CD4-positive, CD25-positive, alpha-beta regulatory T cell (primary cell): Measurements from ENCODE around the gene KCTD4. TPM values are rescaled to one million over a fixed set of nuclear protein-coding genes. Genes with fewer than 3 reads are reported as not detected.

Source experiments
- ATAC-seq, 2 donors: fragments of 150-1000 bp; cut with Tn5 transposase; one replicate each; pipeline ENCODE4 v1.10.0; 2021; ENCODE audit warnings: low read depth in 2 of 2, moderate number of reproducible peaks in 2 of 2, moderate library complexity in 1 of 2
- DNase-seq, 3 donors: peaks; one replicate each; pipeline versions ENCODE4 v3.0.0 to v3.0.0-alpha.2; 2012 to 2022; ENCODE audit warnings: mixed read lengths in 1 of 3
- H3K27ac ChIP-seq: one replicate; pipeline ENCODE4 v1.7.0; 2013; ENCODE audit warnings: mild to moderate bottlenecking, low read length; ENCODE audit not compliant: insufficient read depth, poor library complexity, severe bottlenecking
- H3K27me3 ChIP-seq: one replicate; pipeline ENCODE4 v1.7.0; 2013; ENCODE audit warnings: low read length; ENCODE audit not compliant: control insufficient read depth, insufficient read depth
- H3K36me3 ChIP-seq: one replicate; pipeline ENCODE4 v1.7.0; 2013; ENCODE audit warnings: mild to moderate bottlenecking, low read length, moderate library complexity; ENCODE audit not compliant: control insufficient read depth, insufficient read depth
- H3K4me1 ChIP-seq: 2 replicates; pipeline ENCODE4 v1.7.0; 2013; ENCODE audit warnings: mild to moderate bottlenecking, low read length; ENCODE audit not compliant: insufficient read depth, control insufficient read depth, poor library complexity, severe bottlenecking
- H3K4me3 ChIP-seq: one replicate; pipeline ENCODE4 v1.7.0; 2013; ENCODE audit warnings: low read depth, mild to moderate bottlenecking, low read length, moderate library complexity
- H3K9me3 ChIP-seq, 2 experiments: 1 replicate in 1 of 2; 2 replicates in 1 of 2; pipeline ENCODE4 v1.7.0; 2013; ENCODE audit warnings: low read length in 2 of 2, mild to moderate bottlenecking in 1 of 2, moderate library complexity in 1 of 2; ENCODE audit not compliant: control insufficient read depth in 2 of 2
- H3K27ac Mint-ChIP-seq, 3 donors: one replicate each; pipeline ENCODE4 v1.8.0; 2020 to 2022; ENCODE audit warnings: mild to moderate bottlenecking in 3 of 3, mixed read lengths in 3 of 3, moderate library complexity in 2 of 3
- H3K27me3 Mint-ChIP-seq: one replicate; pipeline ENCODE4 v1.8.0; 2022; ENCODE audit warnings: mild to moderate bottlenecking, mixed read lengths
- H3K36me3 Mint-ChIP-seq: one replicate; pipeline ENCODE4 v1.8.0; 2020; ENCODE audit warnings: mixed read lengths
- H3K4me1 Mint-ChIP-seq, 4 donors: one replicate each; pipeline ENCODE4 v1.8.0; 2020 to 2022; ENCODE audit warnings: mixed read lengths in 4 of 4, mild to moderate bottlenecking in 1 of 4
- H3K4me3 Mint-ChIP-seq, 4 donors: one replicate each; pipeline ENCODE4 v1.8.0; 2020 to 2022; ENCODE audit warnings: mild to moderate bottlenecking in 4 of 4, mixed read lengths in 4 of 4, moderate library complexity in 3 of 4
- H3K9me3 Mint-ChIP-seq, 7 donors: one replicate each; pipeline ENCODE4 v1.8.0; 2020 to 2022; ENCODE audit warnings: mixed read lengths in 7 of 7, mild to moderate bottlenecking in 3 of 7, moderate library complexity in 2 of 7
- polyA plus RNA-seq, 4 donors: library from polyadenylated mRNA; unstranded; fragments of 300-500 nt; fragmentation: Illumina TruSeq; gene quantifications; one replicate each; pipeline ENCODE4 v1.2.3, GENCODE V29; 2021
- total RNA-seq: library from RNA; stranded (reverse); gene quantifications from one replicate; pipeline ENCODE4 v1.2.3, GENCODE V29; 2022

Gene KCTD4
- total and polyA plus RNA-seq, 5 donors from 2014 or later, result 0.20 TPM; not detected in 4

- H3K36me3 ChIP-seq, result no peaks in the 10 kb centered on the region
- Mint-ChIP-seq H3K27me3 (no peaks in the 10 kb centered on the region), H3K36me3 (peaks cover 32% of the 10 kb centered on the region), H3K4me3 (no peak overlapping the region), H3K4me1 (peaks cover 5 to 17% (median 13%) of the 10 kb centered on the region in 4 donors), H3K9me3 (no peaks in the 10 kb centered on the region), H3K27ac (peak overlapping the region in 1 of 3 donors; percentile 64)
- H3K27me3 ChIP-seq, result no peaks in the 10 kb centered on the region
- ATAC-seq (no peak), DNase-seq (no peak)
- no peak overlapping the region for H3K4me3 ChIP-seq
- no peaks in the 10 kb centered on the region for H3K4me1 ChIP-seq
- H3K27ac ChIP-seq, result no peak overlapping the region
- no peaks in the 10 kb centered on the region for H3K9me3 ChIP-seq
Observed at GRCh38 chr13:45168555-45168930, 32.3 kb downstream of the KCTD4 start.

DNA sequence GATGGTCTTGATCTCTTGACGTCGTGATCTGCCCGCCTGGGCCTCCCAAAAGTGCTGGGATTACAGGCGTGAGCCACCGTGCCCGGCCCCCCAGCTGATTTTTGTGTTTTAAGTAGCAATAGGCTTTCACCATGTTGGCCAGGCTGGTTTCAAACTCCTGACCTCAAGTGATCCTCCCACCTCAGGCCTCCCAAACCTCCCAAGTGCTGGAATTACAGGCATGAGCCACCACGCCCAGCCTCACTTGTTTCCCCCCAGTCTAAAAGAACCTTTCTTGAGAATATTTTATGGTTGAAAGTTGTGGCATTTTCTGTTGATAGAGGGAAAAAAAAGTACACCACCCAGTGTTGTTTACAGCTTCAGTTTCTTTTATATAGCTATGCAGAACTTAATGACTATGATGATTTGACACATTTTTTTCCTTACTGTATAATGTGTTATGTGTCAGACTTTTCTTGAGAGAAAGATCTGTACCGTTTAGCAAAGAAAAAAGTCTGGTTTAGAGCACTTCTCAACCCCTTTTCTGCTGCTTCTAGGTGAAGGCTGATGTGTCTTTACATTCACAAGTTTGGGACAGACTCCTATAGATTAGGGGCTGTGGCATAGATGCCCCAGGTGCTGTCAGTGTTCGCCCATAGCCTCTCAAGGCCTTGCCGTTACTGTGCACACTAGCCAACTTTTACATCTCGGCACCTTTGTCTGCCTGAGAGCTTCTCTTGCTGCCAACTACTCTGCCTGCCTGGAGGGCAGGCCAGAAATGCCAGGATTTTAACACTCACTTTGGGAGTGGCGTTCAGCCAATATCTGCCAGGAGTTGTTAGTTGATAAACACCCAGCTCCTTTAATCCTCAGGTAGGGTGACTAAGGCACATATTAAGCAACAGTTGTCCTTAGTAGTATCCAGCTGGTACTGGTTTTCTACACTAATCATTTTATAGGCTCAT is 33.0 kb downstream of the KCTD4 start:
- peak overlapping the region in 2 of 3 donors; percentile 56 to 64 for H3K27ac Mint-ChIP-seq

GRCh38 chr13:45166858-45167257 is 34.0 kb downstream of the KCTD4 start:
- H3K4me1 ChIP-seq, result peaks cover 3% of the 10 kb centered on the region
- no peak overlapping the region for H3K4me3 Mint-ChIP-seq
- H3K9me3 ChIP-seq, result no peaks in the 10 kb centered on the region
- peaks cover 30% of the 10 kb centered on the region for H3K36me3 Mint-ChIP-seq
- no peaks in the 10 kb centered on the region for H3K36me3 ChIP-seq
- H3K4me1 Mint-ChIP-seq, result peaks cover 6 to 25% (median 9%) of the 10 kb centered on the region in 4 donors
- no peak overlapping the region for H3K27ac Mint-ChIP-seq
- no peaks in the 10 kb centered on the region for H3K9me3 Mint-ChIP-seq
- H3K4me3 ChIP-seq, result no peak overlapping the region
- H3K27me3 Mint-ChIP-seq, result no peaks in the 10 kb centered on the region
- no peak for ATAC-seq
- H3K27me3 ChIP-seq, result no peaks in the 10 kb centered on the region
- H3K27ac ChIP-seq, result no peak overlapping the region
- no peak for DNase-seq

More for the DNA sequence above, 33.0 kb downstream of the KCTD4 start:
- ATAC-seq, result no peak
- Histone ChIP-seq H3K9me3 (no peaks in the 10 kb centered on the region), H3K4me1 (no peaks in the 10 kb centered on the region), H3K27ac (no peak overlapping the region), H3K4me3 (no peak overlapping the region), H3K36me3 (no peaks in the 10 kb centered on the region), H3K27me3 (no peaks in the 10 kb centered on the region)
- peaks cover 31% of the 10 kb centered on the region for H3K36me3 Mint-ChIP-seq
- no peak for DNase-seq
- peaks cover 5 to 16% (median 13%) of the 10 kb centered on the region in 4 donors for H3K4me1 Mint-ChIP-seq
- no peak overlapping the region for H3K4me3 Mint-ChIP-seq
- no peaks in the 10 kb centered on the region for H3K27me3 Mint-ChIP-seq
- H3K9me3 Mint-ChIP-seq, result no peaks in the 10 kb centered on the region

- Mint-ChIP-seq H3K4me3 (no peak overlapping the region), H3K9me3 (peaks cover 0 to 2% (median 0%) of the 10 kb centered on the region in 7 donors), H3K27ac (no peak overlapping the region), H3K27me3 (no peaks in the 10 kb centered on the region), H3K4me1 (peaks cover 7 to 19% (median 14%) of the 10 kb centered on the region in 4 donors), H3K36me3 (peaks cover 39% of the 10 kb centered on the region)
- H3K4me1 ChIP-seq, result peaks cover 3% of the 10 kb centered on the region
- no peak overlapping the region for H3K4me3 ChIP-seq
- DNase-seq (peak in 1 of 3 donors; percentile 5), ATAC-seq (no peak)
- H3K27me3 ChIP-seq, result no peaks in the 10 kb centered on the region
- peaks cover 13% of the 10 kb centered on the region for H3K36me3 ChIP-seq
- no peak overlapping the region for H3K27ac ChIP-seq
- no peaks in the 10 kb centered on the region for H3K9me3 ChIP-seq
Observed at GRCh38 chr13:45162821-45163220, 38.0 kb downstream of the KCTD4 start.

- peak overlapping the region in 1 of 3 donors; percentile 78 for H3K27ac Mint-ChIP-seq
- H3K27me3 ChIP-seq, result no peaks in the 10 kb centered on the region
- ATAC-seq (no peak), DNase-seq (no peak)
- no peaks in the 10 kb centered on the region for H3K27me3 Mint-ChIP-seq
- H3K36me3 Mint-ChIP-seq, result peaks cover 42% of the 10 kb centered on the region
- H3K4me1 ChIP-seq, result peaks cover 3% of the 10 kb centered on the region
- H3K4me3 Mint-ChIP-seq, result no peak overlapping the region
- H3K4me1 Mint-ChIP-seq, result peaks cover 7 to 19% (median 12%) of the 10 kb centered on the region in 4 donors
- no peak overlapping the region for H3K4me3 ChIP-seq
- no peak overlapping the region for H3K27ac ChIP-seq
- peaks cover 0 to 2% (median 0%) of the 10 kb centered on the region in 7 donors for H3K9me3 Mint-ChIP-seq
- H3K36me3 ChIP-seq, result peaks cover 18% of the 10 kb centered on the region
- H3K9me3 ChIP-seq, result no peaks in the 10 kb centered on the region
Observed at GRCh38 chr13:45162194-45162593, 38.7 kb downstream of the KCTD4 start.

DNA sequence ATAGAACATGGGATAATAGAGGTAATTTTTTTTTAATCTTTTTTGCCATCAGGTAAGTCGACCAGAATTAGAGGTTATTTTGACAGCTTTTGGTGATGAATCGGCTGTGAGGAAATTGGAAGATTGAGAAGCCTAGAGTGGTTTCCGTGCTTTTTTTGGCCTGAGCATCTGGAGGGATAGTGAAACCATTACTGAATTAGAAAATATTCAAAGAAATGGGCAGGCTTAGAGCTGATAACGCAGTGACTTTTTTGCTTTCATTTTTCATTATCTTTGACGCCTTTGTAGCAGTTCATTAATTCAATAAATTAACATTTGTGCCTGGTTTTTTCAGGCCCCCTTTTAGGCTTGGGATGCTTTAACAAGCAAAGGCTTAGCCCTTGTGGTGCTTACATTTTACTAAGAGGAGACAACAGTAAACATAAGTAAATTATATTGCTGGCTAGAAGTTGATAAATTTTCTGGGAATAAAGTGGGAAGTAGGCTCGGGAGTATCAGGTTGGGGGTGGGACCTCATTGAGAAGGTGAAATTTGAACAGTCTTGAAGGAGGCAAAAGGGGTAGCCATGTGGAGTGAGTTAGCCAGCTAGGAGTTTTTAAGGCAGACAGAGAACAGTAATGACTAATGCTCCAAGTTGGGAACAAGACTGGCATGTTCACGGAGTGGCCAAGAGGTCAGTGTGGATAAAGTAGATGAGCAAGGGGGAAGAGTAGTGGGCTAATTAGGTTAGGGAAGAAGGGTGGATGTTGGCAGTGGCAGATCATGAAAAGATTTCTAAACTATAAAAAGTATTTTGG is 44.1 kb downstream of the KCTD4 start:
- H3K9me3 ChIP-seq, result no peaks in the 10 kb centered on the region
- Mint-ChIP-seq H3K4me1 (peaks cover 0 to 18% (median 2%) of the 10 kb centered on the region in 4 donors), H3K36me3 (peaks cover 55% of the 10 kb centered on the region), H3K27ac (peak overlapping the region in 2 of 3 donors; percentile 18 to 23), H3K27me3 (no peaks in the 10 kb centered on the region), H3K9me3 (peaks cover 0 to 4% (median 0%) of the 10 kb centered on the region in 7 donors), H3K4me3 (no peak overlapping the region)
- ATAC-seq (no peak), DNase-seq (no peak)
- no peaks in the 10 kb centered on the region for H3K27me3 ChIP-seq
- no peak overlapping the region for H3K27ac ChIP-seq
- no peaks in the 10 kb centered on the region for H3K4me1 ChIP-seq
- H3K36me3 ChIP-seq, result peaks cover 30% of the 10 kb centered on the region
- no peak overlapping the region for H3K4me3 ChIP-seq

GRCh38 chr13:45149964-45150363 is 50.9 kb downstream of the KCTD4 start:
- no peaks in the 10 kb centered on the region for H3K27me3 ChIP-seq
- H3K4me1 ChIP-seq, result no peaks in the 10 kb centered on the region
- Mint-ChIP-seq H3K9me3 (no peaks in the 10 kb centered on the region), H3K4me1 (peaks cover 12 to 23% (median 17%) of the 10 kb centered on the region in 4 donors), H3K4me3 (no peak overlapping the region), H3K36me3 (peaks cover 28% of the 10 kb centered on the region), H3K27me3 (no peaks in the 10 kb centered on the region), H3K27ac (peak overlapping the region in 1 of 3 donors; percentile 52)
- ATAC-seq (no peak), DNase-seq (no peak)
- no peak overlapping the region for H3K4me3 ChIP-seq
- peaks cover 11% of the 10 kb centered on the region for H3K36me3 ChIP-seq
- no peaks in the 10 kb centered on the region for H3K9me3 ChIP-seq
- H3K27ac ChIP-seq, result no peak overlapping the region
